PC-3 (cell line): Measurements from ENCODE around the gene GATAD2B.
"Not testable (repeated sequence)": the region's sequence is repeated elsewhere in the genome, so short reads cannot be mapped to it uniquely, and the experiment has no call there.

Source experiments
- CTCF ChIP-seq: fragments of 300-600 bp; sonication (generic); conservative IDR thresholded peaks from 2 replicates; pipeline ENCODE4 v1.5.1; 2017; ENCODE audit warnings: antibody characterized with exemption, low read depth, mild to moderate bottlenecking, low read length
- EZH2 ChIP-seq: fragments of 300-600 bp; sonication (generic); IDR thresholded peaks from one replicate; pipeline ENCODE4 v1.6.1; 2017; ENCODE audit warnings: antibody characterized with exemption, mild to moderate bottlenecking, low read length; ENCODE audit not compliant: unreplicated experiment
- EZH2phosphoT487 ChIP-seq: fragments of 300-600 bp; sonication (generic); IDR thresholded peaks from 2 replicates; pipeline ENCODE4 v1.6.1; 2018; ENCODE audit warnings: mild to moderate bottlenecking, antibody characterized with exemption, low read length, borderline replicate concordance

DNA sequence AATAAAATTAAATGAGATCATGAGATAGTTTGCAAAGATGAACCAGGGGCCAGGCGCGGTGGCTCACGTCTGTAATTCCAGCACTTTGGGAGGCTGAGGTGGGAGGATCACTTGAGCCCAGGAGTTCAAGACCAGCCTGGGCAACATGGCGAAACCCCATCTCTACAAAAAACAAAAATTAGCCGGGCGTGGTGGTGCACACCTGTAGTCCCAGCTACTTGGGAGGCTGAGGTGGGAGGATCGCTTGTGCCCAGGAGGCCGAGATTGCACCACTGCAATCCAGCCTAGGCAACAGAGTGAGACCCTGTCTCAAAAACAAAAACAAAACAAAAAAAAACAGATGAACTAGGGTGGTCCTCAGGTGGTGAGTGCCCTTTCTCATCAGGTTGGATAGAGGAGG is 140.1 kb downstream of the GATAD2B start:
- TF ChIP-seq CTCF, EZH2, EZH2phosphoT487: not testable (repeated sequence)
